ENCODE results near the gene LITAFD. TPM values are rescaled to one million over a fixed set of nuclear protein-coding genes. Genes with fewer than 3 reads are reported as not detected.
A peak's percentile ranks its signal among the peaks of the same experiment; 100 is the strongest.

The LITAFD gene
- total RNA-seq, 1 donor from 2014 or later, result not detected

DNA sequence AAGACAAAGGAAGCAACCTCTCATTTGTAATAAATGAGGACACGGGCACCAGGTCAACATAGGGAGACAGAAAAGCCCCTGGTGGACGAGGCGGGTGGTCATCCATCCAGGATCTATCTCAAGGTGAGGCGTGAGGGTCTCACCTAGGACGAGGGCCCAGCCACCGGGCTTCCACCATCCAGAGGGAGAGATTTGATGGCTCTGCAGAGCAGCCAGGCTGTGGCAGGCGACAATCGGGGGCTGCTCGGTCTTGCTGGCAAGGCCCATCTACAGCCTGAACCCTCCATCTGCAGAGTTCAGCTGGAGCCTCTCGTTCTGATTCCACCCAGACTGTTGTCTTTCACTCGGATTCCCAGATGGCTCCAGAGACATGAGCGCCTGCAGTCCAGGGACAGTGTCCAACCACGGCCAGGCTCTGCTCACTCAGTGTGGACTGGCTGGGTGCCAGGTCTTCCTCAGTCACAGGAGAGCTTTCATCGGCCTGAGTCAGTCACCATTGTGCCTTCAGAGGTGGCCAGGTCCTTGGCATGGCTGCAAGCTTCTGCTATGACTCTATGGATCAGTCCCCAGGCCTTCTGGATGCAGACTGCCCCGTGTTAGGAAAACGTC is 5.9 kb downstream of the LITAFD start:
- no peaks in the 10 kb centered on the region for H3K9me3 ChIP-seq
- no peak overlapping the region for H3K4me3 ChIP-seq
- H3K27me3 ChIP-seq (ENCODE audit: low read depth), result peaks cover 13% of the 10 kb centered on the region
- H3K27ac ChIP-seq, result no peak overlapping the region
- peaks cover 37% of the 10 kb centered on the region for H3K36me3 ChIP-seq
- no peak for ATAC-seq
- intact Hi-C loops (cut with DNase I), result no loop called here
- DNase-seq, result peak; percentile 48
- peaks cover 12% of the 10 kb centered on the region for H3K4me1 ChIP-seq
- TF ChIP-seq, protein P1, sequence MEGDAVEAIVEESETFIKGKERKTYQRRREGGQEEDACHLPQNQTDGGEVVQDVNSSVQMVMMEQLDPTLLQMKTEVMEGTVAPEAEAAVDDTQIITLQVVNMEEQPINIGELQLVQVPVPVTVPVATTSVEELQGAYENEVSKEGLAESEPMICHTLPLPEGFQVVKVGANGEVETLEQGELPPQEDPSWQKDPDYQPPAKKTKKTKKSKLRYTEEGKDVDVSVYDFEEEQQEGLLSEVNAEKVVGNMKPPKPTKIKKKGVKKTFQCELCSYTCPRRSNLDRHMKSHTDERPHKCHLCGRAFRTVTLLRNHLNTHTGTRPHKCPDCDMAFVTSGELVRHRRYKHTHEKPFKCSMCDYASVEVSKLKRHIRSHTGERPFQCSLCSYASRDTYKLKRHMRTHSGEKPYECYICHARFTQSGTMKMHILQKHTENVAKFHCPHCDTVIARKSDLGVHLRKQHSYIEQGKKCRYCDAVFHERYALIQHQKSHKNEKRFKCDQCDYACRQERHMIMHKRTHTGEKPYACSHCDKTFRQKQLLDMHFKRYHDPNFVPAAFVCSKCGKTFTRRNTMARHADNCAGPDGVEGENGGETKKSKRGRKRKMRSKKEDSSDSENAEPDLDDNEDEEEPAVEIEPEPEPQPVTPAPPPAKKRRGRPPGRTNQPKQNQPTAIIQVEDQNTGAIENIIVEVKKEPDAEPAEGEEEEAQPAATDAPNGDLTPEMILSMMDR (IDR thresholded peaks at IDR 0.05), result no peak

DNA sequence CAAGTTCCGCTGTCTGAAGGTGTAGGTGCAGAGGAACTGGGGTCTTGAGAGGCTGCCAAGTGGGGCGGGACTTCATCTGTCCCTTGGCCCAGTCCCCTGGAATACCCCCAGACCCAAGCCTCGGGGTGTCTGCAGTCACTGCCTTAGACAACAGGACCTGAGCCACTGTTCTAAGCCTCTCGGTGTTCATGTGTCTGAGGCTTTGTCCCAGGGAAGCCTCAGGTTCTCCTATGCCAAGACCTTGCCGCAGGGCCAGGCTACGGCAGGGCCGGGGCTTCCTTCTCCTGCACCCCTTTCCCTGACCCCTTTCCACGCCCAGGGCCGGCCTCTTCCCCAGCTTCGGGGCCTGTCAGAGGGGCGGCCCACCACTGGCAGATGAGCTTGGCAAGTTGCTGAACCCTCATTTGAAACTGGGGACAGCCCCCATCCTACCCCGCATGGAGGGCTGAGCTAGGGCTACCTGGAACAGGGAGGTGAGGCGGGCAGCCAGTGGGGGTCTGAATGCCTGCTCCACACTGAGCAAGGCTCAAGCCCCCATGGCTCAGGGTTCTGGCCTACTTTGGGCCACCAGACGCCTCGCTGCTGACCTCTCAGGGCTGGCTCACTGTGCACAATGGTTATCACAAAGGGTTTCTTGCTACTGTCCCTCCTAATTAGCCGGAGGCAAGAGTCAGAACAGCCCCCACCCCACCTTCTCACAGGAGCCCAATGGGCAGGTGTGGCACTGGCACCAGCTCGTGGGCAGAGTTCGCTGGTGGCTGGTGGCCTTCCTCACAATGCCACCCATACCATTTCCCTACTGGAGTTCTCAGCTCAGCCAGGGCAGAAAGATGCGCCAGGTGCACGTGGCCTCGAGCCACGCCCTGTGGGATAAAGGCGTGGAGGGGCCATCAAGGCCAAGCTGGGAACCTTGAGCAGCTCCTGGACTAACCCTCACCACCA is 7.1 kb downstream of the LITAFD start:
- Histone ChIP-seq H3K4me1 (peaks cover 12% of the 10 kb centered on the region), H3K27ac (no peak overlapping the region), H3K9me3 (no peaks in the 10 kb centered on the region), H3K36me3 (peaks cover 48% of the 10 kb centered on the region), H3K4me3 (no peak overlapping the region), H3K27me3 (ENCODE audit: low read depth) (peaks cover 8% of the 10 kb centered on the region)
- TF ChIP-seq, protein P1 (IDR thresholded peaks at IDR 0.05), result no peak
- intact Hi-C loops (cut with DNase I), result no loop called here
- ATAC-seq (no peak), DNase-seq (peak; percentile 35)

DNA sequence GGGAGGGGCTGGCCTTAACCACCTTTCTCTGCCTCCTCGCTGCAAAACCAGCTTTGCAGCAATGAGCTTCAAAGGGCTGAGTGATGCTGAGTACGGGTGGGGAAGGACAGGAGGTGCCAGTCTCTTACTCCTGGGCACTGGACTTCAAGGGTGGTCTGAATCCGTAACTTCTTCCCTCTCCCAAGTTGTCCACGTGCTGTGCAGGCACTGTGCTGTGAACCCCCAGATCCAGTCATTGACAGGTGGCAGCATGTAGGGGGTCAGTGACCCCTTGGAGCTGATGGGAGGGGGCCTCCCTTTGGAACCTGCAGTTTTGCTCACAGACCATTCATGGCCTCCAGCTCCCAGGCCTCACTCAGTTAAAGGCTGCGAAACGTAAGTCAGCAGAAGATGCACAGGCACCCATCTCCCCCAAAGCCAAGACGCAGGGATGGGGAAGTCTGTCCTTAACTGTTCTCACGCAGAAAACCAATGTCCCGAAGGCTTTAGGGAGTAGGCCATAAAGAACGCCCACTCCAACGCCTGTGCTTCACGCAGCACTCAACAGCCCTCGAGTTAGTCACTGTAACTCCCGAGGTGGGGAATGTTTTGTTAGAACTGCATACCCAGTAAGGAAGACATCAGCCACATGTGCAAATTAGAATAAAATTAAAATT is 7.9 kb downstream of the LITAFD start:
- Histone ChIP-seq H3K9me3 (no peaks in the 10 kb centered on the region), H3K27me3 (ENCODE audit: low read depth) (peaks cover 6% of the 10 kb centered on the region), H3K4me1 (peaks cover 12% of the 10 kb centered on the region), H3K36me3 (peaks cover 56% of the 10 kb centered on the region), H3K4me3 (no peak overlapping the region), H3K27ac (no peak overlapping the region)
- peak; percentile 13 for DNase-seq
- TF ChIP-seq, protein P1 (IDR thresholded peaks at IDR 0.05), result no peak
- ATAC-seq, result no peak
- intact Hi-C loops (cut with DNase I), result no loop called here

DNA sequence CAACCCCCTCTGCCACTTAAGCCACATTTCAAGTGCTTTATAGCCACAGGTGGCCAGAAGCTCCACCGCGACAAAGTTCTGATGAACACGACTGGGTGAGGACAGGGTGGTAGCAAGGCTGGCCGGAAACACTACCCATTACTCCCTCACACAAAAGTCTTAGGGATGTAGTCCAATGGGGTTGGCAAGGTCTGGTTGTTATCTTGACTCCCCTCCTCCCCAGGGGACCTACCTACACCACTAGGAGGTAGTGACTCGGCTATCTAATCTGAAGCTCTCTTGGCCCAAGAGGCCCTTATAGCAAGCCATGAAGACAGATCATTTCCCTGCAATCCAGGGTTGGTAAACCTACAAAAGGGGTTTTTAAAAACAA is 8.4 kb downstream of the LITAFD start:
- Histone ChIP-seq H3K27ac (no peak overlapping the region), H3K4me1 (peaks cover 10% of the 10 kb centered on the region), H3K9me3 (no peaks in the 10 kb centered on the region), H3K36me3 (peaks cover 62% of the 10 kb centered on the region), H3K27me3 (ENCODE audit: low read depth) (peaks cover under 1% of the 10 kb centered on the region), H3K4me3 (no peak overlapping the region)
- TF ChIP-seq, protein P1 (IDR thresholded peaks at IDR 0.05), result no peak
- intact Hi-C loops (cut with DNase I), result no loop called here
- DNase-seq (peak; percentile 3), ATAC-seq (no peak)

DNA sequence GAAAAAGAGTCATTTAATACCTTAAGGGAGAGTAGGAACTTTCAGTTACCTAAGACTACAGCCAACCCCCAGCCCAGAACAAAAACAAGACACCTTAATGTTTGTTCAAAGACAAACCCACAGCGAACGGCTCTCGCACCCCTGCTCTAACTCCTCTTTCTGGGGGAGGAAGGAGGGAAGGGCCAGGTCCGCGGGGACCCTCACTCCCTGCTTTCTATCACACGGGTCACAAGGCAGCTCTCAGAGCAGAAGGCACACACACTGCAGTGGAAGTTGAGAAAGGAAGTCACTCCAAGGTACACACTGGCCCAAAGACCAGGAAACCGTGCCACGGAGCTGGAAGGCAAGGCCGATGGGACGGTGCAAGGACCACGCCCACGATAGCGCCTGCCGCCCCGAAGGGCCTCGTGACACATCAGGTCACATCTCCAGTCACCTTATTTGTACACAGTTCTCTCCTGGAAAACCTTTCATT is 10.0 kb downstream of the LITAFD start:
- Histone ChIP-seq H3K27ac (no peak overlapping the region), H3K27me3 (ENCODE audit: low read depth) (no peaks in the 10 kb centered on the region), H3K9me3 (no peaks in the 10 kb centered on the region), H3K4me3 (no peak overlapping the region), H3K4me1 (no peaks in the 10 kb centered on the region), H3K36me3 (peaks cover 78% of the 10 kb centered on the region)
- intact Hi-C loops (cut with DNase I), result no loop called here
- TF ChIP-seq, protein P1 (IDR thresholded peaks at IDR 0.05), result no peak
- peak; percentile 45 for DNase-seq
- no peak for ATAC-seq

Measured in lower lobe of right lung (tissue), 2 donors.